DMS53 (cell line): ENCODE data around the gene PPP1R15B.
A peak's percentile ranks its signal among the peaks of the same experiment; 100 is the strongest.

Experiments
- DNase-seq: peaks from one replicate; lab custom pipeline; 2025; lab: John Stamatoyannopoulos, UW

The PPP1R15B gene

DNA sequence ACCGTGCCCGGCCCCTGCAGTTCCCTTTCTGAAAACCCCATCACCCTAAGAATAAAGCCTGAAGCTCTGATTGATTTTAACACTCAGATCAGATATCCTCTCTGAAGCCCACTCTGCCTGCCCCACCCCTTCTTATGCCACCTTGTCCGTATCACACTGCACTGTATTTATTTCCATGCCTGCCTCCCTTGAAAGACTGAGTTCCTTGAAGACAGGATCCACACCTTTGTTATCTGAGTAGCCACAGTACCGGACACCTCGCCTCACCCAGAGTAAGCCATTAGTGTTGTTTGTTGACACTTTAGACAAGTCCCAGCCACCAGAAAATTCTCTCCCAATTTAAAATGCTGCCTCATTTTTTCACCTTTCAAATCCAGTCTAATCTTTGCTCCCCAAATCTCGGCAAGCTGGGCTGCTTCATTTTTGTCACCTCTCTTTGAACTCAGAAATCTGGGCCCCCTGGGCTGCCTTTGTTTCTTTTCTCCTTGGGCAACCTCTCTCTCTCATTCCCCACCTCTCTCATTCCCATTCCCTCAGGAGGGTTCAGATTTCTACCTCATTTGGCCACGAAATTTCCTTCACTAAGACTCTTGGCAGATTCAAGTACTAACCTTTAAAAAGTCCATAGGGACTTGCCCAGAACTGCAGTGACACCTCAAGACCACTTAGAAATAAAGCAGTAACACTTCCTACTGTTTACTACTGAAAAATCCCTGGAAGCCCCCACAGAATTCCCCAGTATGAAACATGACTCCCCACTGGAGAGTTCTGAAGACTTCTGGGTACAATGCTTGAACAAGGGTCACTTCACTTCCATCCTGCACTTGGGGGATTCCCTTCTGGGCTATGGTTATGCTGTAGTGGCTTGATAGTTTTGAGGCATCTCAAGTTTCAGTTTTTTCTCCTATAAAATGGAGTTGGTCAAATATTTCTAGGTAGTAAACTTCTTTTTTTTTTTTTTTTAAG is 8.7 kb upstream of the PPP1R15B start:
- no peak for DNase-seq

DNA sequence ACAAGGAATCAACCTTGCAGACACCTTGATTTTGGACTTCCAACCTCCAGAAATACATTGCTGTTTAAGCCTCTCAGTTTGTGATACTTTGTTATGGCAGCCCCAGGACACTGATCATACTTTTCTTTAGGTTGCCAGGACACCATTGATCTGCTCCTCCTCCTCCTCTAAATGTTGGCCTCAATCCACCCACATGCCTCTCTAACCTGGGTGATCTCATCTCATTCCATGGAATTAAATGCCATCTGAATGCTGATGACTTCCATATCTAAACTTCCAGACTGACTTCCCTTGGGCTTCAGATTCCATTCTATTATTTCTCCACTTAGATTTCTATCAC is 7.4 kb upstream of the PPP1R15B start:
- no peak for DNase-seq

GRCh38 chr1:204418174-204419063 is 6.8 kb upstream of the PPP1R15B start:
- peak; percentile 33 for DNase-seq

DNA sequence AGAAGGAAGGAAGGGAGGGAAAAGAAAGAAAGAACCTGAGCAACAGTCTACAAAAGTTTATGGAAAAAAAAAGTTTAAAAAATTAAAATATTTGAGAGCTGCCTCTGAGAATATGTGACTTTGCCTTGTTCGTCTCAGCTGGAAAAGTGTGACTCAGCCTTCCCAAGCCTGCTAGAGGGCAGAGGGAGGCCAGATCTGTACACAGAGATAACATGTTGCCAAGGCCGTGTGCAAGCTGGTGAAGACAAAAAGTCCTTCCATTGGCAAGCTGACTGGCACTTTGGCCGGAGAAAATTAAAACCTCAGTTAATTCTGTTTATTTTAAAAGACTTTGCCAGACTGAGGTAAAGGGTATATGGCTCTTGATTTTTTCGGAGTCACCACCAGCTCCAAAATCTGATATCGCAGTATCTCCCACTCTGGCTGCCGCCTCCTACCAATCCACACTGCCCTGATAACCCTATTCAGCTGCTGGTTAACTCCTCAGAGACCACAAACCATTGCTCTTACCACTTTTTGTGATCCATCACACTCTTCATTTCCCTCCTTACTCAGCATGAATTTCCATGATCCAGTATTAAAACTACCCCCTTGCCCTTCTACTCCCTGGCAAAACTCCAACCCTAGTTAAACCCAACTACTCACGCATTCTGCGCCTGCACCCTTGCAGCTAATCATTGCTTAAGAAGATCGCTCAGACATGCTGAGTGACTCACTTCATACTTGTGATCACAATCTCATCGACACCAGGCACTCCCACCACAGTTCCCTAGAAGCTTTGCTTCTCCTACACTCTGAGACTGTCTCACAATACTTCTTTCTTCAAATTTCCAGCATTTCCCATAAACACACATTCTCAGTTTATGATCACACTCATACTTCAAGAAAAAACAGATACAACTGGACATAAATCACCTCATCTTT is 5.7 kb upstream of the PPP1R15B start:
- peak; percentile 65 for DNase-seq

DNA sequence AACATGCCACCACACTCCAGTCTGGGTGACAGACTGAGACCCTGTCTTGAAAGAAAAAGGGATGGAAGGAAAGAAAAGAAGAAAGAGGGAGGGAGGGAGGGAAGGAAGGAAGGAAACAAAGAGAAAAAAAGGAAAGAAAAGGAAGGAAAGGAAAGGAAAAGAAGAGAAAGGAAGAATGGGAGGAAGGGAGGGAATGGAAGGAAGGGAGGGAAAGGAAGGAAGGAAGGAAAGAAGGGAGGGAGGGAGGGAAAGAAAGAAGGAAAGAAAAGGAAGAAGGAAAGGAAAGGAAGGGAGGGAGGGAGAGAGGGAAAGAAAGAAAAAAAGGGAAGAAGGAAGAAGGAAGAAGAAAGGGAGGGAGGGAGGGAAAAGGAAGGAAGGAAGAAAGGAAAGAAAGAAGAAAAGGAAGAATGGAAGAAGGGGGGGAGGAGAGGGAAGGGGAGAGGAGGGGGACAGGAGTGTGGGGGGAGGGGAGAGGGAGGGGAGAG is 5.0 kb upstream of the PPP1R15B start:
- no peak for DNase-seq

DNA sequence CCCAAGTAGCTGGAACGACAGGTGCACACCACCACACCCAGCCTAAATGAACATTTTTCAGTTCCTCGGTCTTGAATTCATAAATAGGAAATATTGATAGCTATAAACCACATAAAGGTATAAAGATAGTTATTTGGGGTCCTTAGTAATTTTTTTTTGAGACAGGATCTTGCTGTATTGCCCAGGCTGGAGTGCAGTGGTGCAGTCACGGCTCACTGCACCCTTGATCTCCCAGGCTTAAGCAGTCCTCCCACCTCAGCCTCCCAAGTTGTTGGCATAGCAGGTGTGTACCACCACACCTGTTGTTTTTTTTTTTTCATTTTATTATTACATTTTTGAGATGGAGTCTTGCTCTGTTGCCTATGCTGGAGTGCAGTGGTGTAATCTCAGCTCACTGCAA is 3.7 kb upstream of the PPP1R15B start:
- DNase-seq, result no peak

DNA sequence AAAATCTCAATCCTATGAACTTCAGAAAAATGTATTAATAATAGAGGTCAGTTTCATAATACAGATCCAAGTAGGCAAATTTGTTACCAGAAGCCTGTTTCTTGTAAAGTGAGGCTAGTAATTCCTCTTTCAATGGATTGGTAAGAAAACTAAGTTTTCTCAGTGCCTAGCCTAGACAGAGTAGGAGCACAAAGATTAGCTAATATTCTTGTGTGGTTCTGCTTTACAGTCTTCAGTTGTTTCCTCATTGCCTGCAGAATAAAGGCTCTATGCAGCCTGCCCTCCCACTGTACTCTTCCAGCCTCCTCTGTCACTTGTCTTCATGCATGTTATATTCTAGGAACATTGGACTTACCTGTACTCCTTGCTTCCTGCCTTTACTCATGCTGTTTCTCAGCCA is 2.4 kb upstream of the PPP1R15B start:
- no peak for DNase-seq

- peak; percentile 57 for DNase-seq
Measured at GRCh38 chr1:204413170-204413535, 1.5 kb upstream of the PPP1R15B start.

- peak; percentile 78 for DNase-seq
Measured at GRCh38 chr1:204410688-204411450, 748 bp downstream of the PPP1R15B start.

DNA sequence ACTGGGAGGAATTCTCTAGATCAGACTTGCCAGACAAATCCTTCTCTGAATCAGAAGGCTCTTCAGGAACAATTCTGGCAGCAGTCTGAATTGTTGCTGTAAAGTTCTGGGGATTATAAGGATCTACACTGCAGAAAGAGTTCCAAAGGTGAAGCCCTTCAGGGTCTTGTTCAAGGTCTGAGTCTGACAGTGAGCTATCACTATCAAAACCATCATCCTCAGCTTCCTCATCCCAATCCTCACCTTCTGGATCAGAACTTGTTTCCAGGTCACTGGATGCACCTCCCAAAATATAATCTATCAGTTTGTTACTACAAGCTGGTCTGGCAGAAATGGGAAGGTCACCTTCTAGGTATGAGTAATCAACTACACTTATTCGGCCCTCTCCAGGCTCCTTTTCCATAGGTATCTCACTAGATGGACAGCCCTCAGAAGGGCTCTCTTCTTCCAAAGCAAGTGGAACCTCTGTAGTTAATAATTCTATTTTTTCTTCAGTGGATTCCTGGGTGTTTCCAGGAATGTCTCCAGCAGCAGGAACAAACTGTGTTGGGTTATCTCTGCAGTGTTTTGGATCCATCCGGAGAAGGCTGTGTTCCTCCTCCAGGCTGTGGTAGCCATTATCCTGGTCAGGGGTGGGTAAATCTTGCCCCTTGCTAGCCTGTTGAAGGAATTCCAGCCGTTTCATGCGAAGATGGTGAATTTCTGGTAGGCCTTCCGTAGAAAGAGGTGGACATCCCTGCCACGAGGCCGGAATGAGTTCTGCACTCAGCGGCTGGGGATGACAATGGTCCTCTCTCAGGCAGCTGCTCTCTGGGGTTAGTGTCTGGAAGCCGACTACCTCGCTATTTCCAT is 1.6 kb downstream of the PPP1R15B start:
- DNase-seq, result peak; percentile 54

- no peak for DNase-seq
Measured at GRCh38 chr1:204409123-204409522, 2.5 kb downstream of the PPP1R15B start.

DNA sequence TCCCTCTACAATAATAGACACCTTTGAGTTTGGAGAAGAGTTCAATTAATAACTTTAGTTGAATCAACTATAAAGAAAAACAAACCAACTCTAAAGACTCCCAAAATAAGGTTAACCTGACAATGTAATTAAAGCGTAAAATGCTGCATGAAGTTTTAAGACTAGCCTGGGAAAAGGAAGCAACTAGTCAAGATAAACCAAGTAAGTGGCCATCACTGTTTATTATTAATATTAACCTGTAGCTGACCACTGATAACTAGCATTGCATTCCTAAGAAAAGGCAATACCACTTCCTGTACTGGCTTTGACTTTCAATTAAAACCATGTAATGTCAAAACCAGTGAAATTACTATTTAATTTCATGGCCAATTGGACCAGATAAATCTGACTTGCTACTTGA is 3.0 kb downstream of the PPP1R15B start:
- no peak for DNase-seq

DNA sequence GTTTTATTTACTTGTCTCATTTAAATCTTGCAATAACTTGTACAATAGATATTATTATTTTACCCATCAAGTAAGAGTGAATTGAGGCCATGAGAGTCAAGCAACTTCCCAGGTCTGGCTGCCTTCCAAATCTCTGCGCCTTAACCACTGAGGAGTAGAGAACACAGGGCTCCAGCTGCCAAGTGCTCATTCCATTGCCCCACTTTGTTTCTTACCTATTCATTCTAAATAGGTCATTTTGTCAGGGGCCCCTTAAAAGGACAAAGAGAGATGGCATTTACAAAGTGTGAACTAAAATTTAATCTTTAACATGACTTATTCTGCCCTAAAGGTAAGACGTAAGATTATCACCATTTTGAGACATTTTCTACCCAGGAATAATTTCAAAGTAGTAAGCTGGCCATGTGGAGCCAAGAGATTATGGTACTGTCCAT is 3.5 kb downstream of the PPP1R15B start:
- DNase-seq, result peak; percentile 44

GRCh38 chr1:204407295-204407971 is 4.2 kb downstream of the PPP1R15B start:
- DNase-seq, result no peak

DNA sequence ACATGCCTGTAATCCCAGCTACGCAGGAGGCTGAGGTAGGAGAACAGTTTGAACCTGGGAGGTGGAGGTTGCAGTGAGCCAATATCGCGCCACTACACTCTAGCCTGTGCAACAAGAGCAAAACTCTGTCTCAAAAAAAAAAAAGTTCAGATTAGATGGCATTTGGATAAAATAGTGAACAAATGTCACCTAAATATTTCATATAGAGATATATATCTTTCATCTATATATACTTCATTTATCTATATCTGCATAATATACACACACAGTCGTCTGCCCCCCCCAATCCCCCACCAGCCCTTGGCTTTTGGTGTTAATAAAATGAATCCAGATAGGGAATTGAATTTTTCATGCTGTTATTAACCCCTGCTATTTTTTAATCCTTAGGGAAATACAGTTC is 5.0 kb downstream of the PPP1R15B start:
- DNase-seq, result no peak

DNA sequence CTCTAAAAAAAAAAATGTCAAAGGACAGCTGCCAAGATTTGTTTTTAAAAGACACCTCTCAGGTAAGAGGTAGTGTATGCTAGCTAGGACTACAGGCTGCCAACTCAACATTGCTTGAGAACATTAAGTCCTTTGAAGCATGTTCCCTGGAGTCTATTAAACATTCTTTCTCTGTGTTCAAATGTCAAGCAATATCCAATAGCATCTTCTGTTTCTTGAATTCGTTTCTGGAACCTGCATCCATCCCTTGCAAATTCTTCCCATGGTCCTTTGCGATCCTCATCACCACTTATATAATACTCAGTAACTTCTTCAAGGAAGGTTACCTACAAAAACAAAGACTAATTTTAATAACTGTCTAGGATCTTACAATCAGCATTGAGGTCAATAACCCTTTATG is 5.6 kb downstream of the PPP1R15B start:
- no peak for DNase-seq

- peak; percentile 42 for DNase-seq
Measured at GRCh38 chr1:204404629-204405028, 7.0 kb downstream of the PPP1R15B start.

- DNase-seq, result no peak
Measured at GRCh38 chr1:204402391-204402790, 9.2 kb downstream of the PPP1R15B start.

DNA sequence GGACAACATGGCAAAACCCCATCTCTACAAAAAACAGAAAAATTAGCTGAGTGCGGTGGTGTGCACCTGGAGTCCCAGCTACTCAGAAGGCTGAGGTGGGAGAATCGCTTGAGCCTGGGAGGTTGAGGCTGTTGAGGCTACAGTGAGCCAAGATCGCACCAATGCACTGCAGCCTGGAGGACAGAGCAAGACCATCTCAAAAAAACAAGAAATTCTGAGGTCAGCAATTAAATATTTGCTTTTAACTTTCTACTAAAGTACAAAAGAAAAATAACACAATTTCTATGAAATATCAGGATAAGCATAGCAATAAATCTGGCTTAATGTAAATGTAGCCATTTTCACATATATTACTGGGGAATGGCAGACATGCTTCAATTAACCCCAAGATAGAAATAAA is 9.9 kb downstream of the PPP1R15B start:
- DNase-seq, result no peak
